HG02588 (cell line): ENCODE measurements around the gene TMEM225B.
"Not testable (repeated sequence)": the region's sequence is repeated elsewhere in the genome, so short reads cannot be mapped to it uniquely, and the experiment has no call there.

Source experiments
- ATAC-seq: cut with Tn5 transposase; IDR thresholded peaks from one replicate; pipeline ENCODE4 v1.9.1; 2021; ENCODE audit warnings: mild to moderate bottlenecking, moderate library complexity; ENCODE audit not compliant: unreplicated experiment

The TMEM225B gene

DNA sequence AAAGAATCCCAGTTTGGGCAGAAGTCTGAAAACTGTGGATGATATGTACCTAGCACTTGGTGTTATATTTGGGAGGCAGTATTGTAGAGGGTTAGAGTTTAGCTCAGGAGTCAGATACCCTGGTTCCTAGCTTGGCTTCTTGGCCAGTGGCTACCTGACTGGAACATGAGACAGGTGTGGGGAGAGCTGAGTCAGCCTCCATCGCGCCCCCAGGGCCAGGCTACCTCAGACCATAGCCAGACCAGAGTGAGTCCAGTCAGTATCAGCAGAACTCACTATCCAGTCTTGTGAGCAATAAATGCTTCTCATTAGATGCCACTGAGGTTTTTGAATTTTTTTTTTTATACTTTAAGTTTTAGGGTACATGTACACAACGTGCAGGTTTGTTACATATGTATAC lies 55.7 kb downstream of the TMEM225B start:
- no peak for ATAC-seq

- ATAC-seq, result not testable (repeated sequence)
These were observed 56.6 kb downstream of the TMEM225B start for GRCh38 chr7:99654626-99655025.

GRCh38 chr7:99657879-99658278 lies 59.8 kb downstream of the TMEM225B start:
- ATAC-seq, result not testable (repeated sequence)
